ENCODE results near the gene TRMT2A. TPM values are rescaled to one million over a fixed set of nuclear protein-coding genes. Genes with fewer than 3 reads are reported as not detected.

The TRMT2A gene
- total RNA-seq, 1 donor from 2014 or later, result 62.9 TPM

GRCh38 chr22:20157430-20158183 lies 40.6 kb upstream of the TRMT2A start:
- H3K36me3 Mint-ChIP-seq (ENCODE audit: unreplicated experiment), result no peaks in the 10 kb centered on the region
- H3K27me3 Mint-ChIP-seq (ENCODE audit: unreplicated experiment), result no peaks in the 10 kb centered on the region
- DNase-seq (ENCODE audit: extremely low spot score, unreplicated experiment), result no peak
- H3K9me3 Mint-ChIP-seq (ENCODE audit: unreplicated experiment), result no peaks in the 10 kb centered on the region
- no peak overlapping the region for H3K4me3 Mint-ChIP-seq (ENCODE audit: unreplicated experiment)
- peaks cover 9% of the 10 kb centered on the region for H3K4me1 Mint-ChIP-seq (ENCODE audit: unreplicated experiment)
- H3K27ac Mint-ChIP-seq (ENCODE audit: unreplicated experiment), result no peak overlapping the region
- no peak for TF ChIP-seq CTCF (IDR thresholded peaks at IDR 0.05)

GRCh38 chr22:20156611-20157429 lies 39.8 kb upstream of the TRMT2A start:
- no peak overlapping the region for H3K4me3 Mint-ChIP-seq (ENCODE audit: unreplicated experiment)
- H3K4me1 Mint-ChIP-seq (ENCODE audit: unreplicated experiment), result peaks cover 9% of the 10 kb centered on the region
- H3K27me3 Mint-ChIP-seq (ENCODE audit: unreplicated experiment), result no peaks in the 10 kb centered on the region
- H3K9me3 Mint-ChIP-seq (ENCODE audit: unreplicated experiment), result no peaks in the 10 kb centered on the region
- no peaks in the 10 kb centered on the region for H3K36me3 Mint-ChIP-seq (ENCODE audit: unreplicated experiment)
- no peak overlapping the region for H3K27ac Mint-ChIP-seq (ENCODE audit: unreplicated experiment)
- peak; percentile 97 for TF ChIP-seq CTCF (IDR thresholded peaks at IDR 0.05)
- DNase-seq (ENCODE audit: extremely low spot score, unreplicated experiment), result peak; percentile 94

GRCh38 chr22:20156042-20156389 lies 39.0 kb upstream of the TRMT2A start:
- no peak for DNase-seq (ENCODE audit: extremely low spot score, unreplicated experiment)
- H3K4me1 Mint-ChIP-seq (ENCODE audit: unreplicated experiment), result peaks cover 9% of the 10 kb centered on the region
- H3K9me3 Mint-ChIP-seq (ENCODE audit: unreplicated experiment), result no peaks in the 10 kb centered on the region
- no peak for TF ChIP-seq CTCF (IDR thresholded peaks at IDR 0.05)
- no peaks in the 10 kb centered on the region for H3K27me3 Mint-ChIP-seq (ENCODE audit: unreplicated experiment)
- H3K4me3 Mint-ChIP-seq (ENCODE audit: unreplicated experiment), result no peak overlapping the region
- no peak overlapping the region for H3K27ac Mint-ChIP-seq (ENCODE audit: unreplicated experiment)
- H3K36me3 Mint-ChIP-seq (ENCODE audit: unreplicated experiment), result no peaks in the 10 kb centered on the region

GRCh38 chr22:20155330-20156041 lies 38.5 kb upstream of the TRMT2A start:
- DNase-seq (ENCODE audit: extremely low spot score, unreplicated experiment), result no peak
- H3K4me1 Mint-ChIP-seq (ENCODE audit: unreplicated experiment), result peaks cover 9% of the 10 kb centered on the region
- no peak overlapping the region for H3K27ac Mint-ChIP-seq (ENCODE audit: unreplicated experiment)
- H3K36me3 Mint-ChIP-seq (ENCODE audit: unreplicated experiment), result no peaks in the 10 kb centered on the region
- no peak overlapping the region for H3K4me3 Mint-ChIP-seq (ENCODE audit: unreplicated experiment)
- TF ChIP-seq CTCF (IDR thresholded peaks at IDR 0.05), result no peak
- no peaks in the 10 kb centered on the region for H3K27me3 Mint-ChIP-seq (ENCODE audit: unreplicated experiment)
- no peaks in the 10 kb centered on the region for H3K9me3 Mint-ChIP-seq (ENCODE audit: unreplicated experiment)

Measured in osteocyte (in vitro differentiated cells).